Measurements from ENCODE around the gene PDE7B.
A peak's percentile ranks its signal among the peaks of the same experiment; 100 is the strongest.

The PDE7B gene

DNA sequence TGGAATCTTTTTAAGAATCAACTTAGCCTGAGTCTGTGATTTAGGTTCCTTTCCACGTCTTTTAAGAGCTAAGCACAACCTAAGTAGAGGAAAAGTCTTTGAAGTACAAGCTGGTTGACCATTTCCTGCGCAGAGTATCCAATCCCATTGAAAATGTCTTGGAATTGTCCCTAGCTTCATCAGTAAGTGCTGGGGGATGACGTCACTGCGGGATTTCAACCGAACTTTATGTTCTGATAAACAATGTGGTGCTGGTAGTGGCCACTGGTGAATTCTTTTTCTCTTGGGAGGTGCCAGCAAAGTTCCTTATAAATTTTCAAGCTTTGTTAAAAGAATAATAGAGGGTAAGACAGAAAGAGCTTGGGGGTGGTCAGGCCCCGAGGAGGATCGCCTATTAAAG is 69.2 kb downstream of the PDE7B start:
- no peak overlapping the region for H3K4me3 ChIP-seq (replicated peaks in 1 of 2; ENCODE audit: low read depth in 2 of 2, low read length in 2 of 2)
- DNase-seq (ENCODE audit: low read depth in 2 of 2): no peak
- TF ChIP-seq, protein P1, sequence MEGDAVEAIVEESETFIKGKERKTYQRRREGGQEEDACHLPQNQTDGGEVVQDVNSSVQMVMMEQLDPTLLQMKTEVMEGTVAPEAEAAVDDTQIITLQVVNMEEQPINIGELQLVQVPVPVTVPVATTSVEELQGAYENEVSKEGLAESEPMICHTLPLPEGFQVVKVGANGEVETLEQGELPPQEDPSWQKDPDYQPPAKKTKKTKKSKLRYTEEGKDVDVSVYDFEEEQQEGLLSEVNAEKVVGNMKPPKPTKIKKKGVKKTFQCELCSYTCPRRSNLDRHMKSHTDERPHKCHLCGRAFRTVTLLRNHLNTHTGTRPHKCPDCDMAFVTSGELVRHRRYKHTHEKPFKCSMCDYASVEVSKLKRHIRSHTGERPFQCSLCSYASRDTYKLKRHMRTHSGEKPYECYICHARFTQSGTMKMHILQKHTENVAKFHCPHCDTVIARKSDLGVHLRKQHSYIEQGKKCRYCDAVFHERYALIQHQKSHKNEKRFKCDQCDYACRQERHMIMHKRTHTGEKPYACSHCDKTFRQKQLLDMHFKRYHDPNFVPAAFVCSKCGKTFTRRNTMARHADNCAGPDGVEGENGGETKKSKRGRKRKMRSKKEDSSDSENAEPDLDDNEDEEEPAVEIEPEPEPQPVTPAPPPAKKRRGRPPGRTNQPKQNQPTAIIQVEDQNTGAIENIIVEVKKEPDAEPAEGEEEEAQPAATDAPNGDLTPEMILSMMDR (IDR thresholded peaks at IDR 0.05; ENCODE audit: low read depth, low read length): no peak

DNA sequence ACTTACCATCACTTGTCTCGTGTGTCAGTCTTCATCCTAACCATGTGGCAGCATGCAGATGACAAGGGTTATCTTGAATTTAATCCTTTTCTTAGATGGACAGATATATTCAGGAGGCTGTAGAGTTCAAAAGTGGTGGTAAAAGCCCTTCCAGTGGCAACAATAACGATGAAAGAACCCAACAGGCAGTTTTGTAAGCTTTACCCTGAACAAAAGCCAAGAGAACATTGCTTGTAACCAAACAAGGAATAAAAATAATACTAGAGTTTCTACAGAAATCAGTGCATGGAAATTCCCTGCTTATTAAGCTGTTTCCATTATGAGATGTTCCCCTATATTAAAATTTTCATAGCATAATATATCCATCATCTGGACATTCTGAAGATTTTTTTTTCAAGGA is 69.7 kb downstream of the PDE7B start:
- H3K4me3 ChIP-seq (replicated peaks in 1 of 2; ENCODE audit: low read depth in 2 of 2, low read length in 2 of 2): no peak overlapping the region
- TF ChIP-seq, protein P1 (IDR thresholded peaks at IDR 0.05; ENCODE audit: low read depth, low read length): no peak
- peak in 1 of 2 donors; percentile 41 for DNase-seq (ENCODE audit: low read depth in 2 of 2)

DNA sequence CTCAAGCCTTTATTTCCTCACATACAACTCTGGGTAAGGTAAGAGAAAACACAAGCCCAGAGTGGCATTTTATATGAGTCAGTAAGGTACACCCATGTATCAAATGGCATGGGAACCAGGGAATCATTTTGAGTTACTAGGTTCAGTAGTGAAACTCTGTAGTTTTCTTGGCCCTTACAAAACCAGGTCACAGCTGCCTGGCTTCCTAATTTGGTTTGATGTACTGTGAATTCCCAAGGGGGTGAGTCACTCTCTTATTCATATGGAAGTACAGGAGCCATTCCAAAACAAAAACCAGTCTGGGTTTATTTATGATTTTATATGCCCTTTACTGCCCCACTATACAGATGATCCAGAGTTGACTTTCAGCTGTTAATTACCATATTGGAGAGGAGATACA is 70.7 kb downstream of the PDE7B start:
- DNase-seq (ENCODE audit: low read depth in 2 of 2): peak; percentile 95 to 99
- H3K4me3 ChIP-seq (replicated peaks in 1 of 2; ENCODE audit: low read depth in 2 of 2, low read length in 2 of 2): no peak overlapping the region
- TF ChIP-seq, protein P1 (IDR thresholded peaks at IDR 0.05; ENCODE audit: low read depth, low read length): no peak

DNA sequence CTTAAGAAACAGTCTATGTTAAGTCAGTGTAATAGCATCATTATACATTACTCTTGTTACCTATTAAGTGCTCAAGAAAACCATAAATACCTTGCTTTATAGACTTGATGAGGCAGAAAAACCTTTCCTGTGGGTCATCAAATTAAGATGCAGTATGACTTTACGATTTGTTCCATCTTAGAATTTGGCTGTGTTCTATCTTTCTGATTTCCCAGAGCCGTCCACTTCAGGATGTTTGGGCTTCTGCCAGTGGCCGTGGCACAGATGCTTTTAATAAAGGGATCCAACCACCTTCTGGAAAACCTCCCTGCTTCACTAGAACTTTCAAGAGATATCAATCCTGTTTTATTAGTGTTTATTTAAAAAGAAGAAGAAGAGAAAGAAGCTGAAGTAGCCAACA is 71.2 kb downstream of the PDE7B start:
- TF ChIP-seq, protein P1 (IDR thresholded peaks at IDR 0.05; ENCODE audit: low read depth, low read length): no peak
- H3K4me3 ChIP-seq (replicated peaks in 1 of 2; ENCODE audit: low read depth in 2 of 2, low read length in 2 of 2): no peak overlapping the region
- peak; percentile 51 to 81 for DNase-seq (ENCODE audit: low read depth in 2 of 2)

DNA sequence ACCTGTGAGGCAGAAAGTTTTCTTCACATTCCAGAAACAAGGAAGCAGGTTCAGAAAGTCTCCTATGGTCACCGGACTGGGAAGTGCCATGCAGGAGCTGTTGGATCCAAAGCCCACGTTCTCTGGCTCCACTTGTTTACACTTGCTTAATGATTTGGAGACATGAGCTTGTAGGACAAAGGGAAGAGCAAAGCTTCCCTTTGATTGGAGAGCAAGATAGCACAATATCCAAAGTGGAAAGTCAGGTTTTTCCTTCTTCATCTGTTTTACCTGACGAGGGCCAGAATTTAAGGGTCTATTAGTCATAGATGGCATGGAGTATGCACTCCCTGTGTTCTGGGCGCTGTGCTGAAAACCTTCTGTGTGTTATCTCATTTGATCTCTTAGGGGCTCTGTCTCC is 81.2 kb downstream of the PDE7B start:
- TF ChIP-seq, protein P1 (IDR thresholded peaks at IDR 0.05; ENCODE audit: low read depth, low read length): no peak
- no peak overlapping the region for H3K4me3 ChIP-seq (replicated peaks in 1 of 2; ENCODE audit: low read depth in 2 of 2, low read length in 2 of 2)
- no peak for DNase-seq (ENCODE audit: low read depth in 2 of 2)

DNA sequence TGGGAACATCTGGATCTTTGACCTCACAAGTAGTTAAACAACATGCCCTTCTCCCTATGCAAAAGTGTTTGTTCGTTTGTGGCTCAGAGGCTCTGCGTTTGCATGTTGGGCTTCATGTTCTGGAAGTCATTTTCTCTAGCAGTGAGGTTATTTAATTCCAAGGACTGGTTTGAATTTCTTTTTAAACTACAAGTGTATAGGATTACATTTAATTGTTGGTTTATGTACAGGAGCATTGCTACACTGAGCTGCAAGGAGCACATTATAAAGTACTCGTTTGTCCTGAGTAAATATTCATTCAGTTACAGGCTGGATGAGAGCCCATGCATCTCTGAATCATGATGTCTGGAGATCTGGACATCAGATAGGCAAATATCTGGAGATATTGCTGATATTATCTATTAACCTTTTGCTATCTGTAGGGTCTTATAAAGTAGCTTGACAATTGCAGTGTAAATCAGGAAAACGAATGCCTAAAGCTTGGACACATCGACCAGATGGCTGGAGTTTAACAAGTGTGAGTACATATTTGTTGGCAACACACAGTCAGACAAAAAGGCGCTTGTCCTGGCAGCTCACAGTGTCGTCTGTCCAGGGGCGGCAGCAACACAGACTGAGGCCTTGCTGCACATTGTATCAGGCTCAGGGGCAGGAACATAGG is 84.6 kb downstream of the PDE7B start:
- peak; percentile 38 to 81 for DNase-seq (ENCODE audit: low read depth in 2 of 2)
- H3K4me3 ChIP-seq (replicated peaks in 1 of 2; ENCODE audit: low read depth in 2 of 2, low read length in 2 of 2): no peak overlapping the region
- TF ChIP-seq, protein P1 (IDR thresholded peaks at IDR 0.05; ENCODE audit: low read depth, low read length): no peak

DNA sequence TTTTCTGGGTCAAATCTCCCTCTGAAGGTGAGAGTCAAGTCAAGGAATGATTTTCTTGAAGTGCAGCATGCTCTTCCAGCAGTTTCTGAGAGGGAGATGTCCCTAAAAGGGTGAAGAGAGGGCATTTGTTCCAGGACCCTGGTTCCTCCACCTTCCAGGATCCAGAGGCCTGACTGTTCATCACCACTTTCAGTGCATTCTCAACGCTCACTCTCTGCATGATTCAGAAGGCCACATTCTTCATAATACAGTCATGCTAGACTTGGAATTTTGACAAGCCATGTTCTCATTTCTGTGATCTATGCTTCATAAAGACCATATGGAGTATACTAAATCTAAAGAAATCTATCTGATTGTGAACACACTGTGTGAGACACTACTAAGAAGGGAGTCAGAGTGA is 85.1 kb downstream of the PDE7B start:
- TF ChIP-seq, protein P1 (IDR thresholded peaks at IDR 0.05; ENCODE audit: low read depth, low read length): no peak
- peak; percentile 89 to 98 for DNase-seq (ENCODE audit: low read depth in 2 of 2)
- no peak overlapping the region for H3K4me3 ChIP-seq (replicated peaks in 1 of 2; ENCODE audit: low read depth in 2 of 2, low read length in 2 of 2)

Data from cardiac fibroblast (primary cell).